ENCODE results near the gene ZMYND11.

Gene ZMYND11

GRCh38 chr10:92153-92552 lies 43.1 kb upstream of the ZMYND11 start:
- TF ChIP-seq ZFX (IDR thresholded peaks at IDR 0.05; ENCODE audit: borderline replicate concordance) = no peak
- 0 out of 2 replicates have a peak overlapping the region, but pooled peaks have one; percentile 7 for H3K27ac ChIP-seq

DNA sequence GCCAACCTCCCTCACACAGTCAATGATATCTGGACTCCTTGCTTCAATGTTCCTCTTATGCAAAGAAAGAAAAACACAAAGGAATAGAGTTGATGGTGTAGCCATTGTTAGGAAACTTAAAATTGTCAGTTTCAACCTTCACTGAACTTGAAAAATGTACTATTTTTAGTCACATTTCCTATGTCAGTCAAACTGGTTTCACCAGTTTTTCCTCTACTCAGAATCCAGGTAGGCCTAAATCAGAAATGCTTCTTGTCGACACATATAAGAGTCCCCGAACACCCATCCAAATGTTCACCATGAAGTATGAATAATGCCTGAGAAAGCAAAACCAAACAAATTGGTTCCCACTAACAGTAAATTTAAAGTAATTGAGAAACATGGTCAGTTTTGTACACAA lies 42.4 kb upstream of the ZMYND11 start:
- TF ChIP-seq ZFX (IDR thresholded peaks at IDR 0.05; ENCODE audit: borderline replicate concordance) = no peak
- TF ChIP-seq, protein P1, sequence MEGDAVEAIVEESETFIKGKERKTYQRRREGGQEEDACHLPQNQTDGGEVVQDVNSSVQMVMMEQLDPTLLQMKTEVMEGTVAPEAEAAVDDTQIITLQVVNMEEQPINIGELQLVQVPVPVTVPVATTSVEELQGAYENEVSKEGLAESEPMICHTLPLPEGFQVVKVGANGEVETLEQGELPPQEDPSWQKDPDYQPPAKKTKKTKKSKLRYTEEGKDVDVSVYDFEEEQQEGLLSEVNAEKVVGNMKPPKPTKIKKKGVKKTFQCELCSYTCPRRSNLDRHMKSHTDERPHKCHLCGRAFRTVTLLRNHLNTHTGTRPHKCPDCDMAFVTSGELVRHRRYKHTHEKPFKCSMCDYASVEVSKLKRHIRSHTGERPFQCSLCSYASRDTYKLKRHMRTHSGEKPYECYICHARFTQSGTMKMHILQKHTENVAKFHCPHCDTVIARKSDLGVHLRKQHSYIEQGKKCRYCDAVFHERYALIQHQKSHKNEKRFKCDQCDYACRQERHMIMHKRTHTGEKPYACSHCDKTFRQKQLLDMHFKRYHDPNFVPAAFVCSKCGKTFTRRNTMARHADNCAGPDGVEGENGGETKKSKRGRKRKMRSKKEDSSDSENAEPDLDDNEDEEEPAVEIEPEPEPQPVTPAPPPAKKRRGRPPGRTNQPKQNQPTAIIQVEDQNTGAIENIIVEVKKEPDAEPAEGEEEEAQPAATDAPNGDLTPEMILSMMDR (IDR thresholded peaks at IDR 0.05) = no peak
- 0 out of 2 replicates have a peak overlapping the region, but pooled peaks have one; percentile 7 for H3K27ac ChIP-seq

DNA sequence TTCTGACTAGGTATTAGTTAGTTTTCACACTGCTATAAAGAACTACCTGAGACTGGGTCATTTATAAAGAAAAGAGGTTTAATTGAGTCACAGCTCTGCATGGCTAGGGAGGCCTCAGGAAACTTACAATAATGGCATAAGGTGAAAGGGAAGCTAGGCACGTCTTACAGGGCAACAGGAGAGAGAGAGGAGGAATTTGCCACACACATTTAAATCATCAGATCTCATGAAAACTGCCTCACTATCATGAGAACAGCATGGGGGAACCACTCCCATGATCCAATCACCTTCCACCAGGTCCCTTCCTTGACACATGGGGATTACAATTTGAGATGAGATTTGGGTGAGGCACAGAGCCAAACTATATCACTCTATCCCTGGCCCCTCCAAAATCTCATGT lies 40.6 kb upstream of the ZMYND11 start:
- H3K27ac ChIP-seq = no peak overlapping the region
- TF ChIP-seq ZFX (IDR thresholded peaks at IDR 0.05; ENCODE audit: borderline replicate concordance) = no peak
- TF ChIP-seq, protein P1 (IDR thresholded peaks at IDR 0.05) = no peak

GRCh38 chr10:95356-96115 lies 39.7 kb upstream of the ZMYND11 start:
- no peak for TF ChIP-seq ZFX (IDR thresholded peaks at IDR 0.05; ENCODE audit: borderline replicate concordance)
- TF ChIP-seq, protein P1 (IDR thresholded peaks at IDR 0.05) = no peak
- no peak overlapping the region for H3K27ac ChIP-seq

GRCh38 chr10:96466-96865 lies 38.8 kb upstream of the ZMYND11 start:
- TF ChIP-seq ZFX (IDR thresholded peaks at IDR 0.05; ENCODE audit: borderline replicate concordance) = no peak
- TF ChIP-seq, protein P1 (IDR thresholded peaks at IDR 0.05) = no peak
- H3K27ac ChIP-seq = no peak overlapping the region

DNA sequence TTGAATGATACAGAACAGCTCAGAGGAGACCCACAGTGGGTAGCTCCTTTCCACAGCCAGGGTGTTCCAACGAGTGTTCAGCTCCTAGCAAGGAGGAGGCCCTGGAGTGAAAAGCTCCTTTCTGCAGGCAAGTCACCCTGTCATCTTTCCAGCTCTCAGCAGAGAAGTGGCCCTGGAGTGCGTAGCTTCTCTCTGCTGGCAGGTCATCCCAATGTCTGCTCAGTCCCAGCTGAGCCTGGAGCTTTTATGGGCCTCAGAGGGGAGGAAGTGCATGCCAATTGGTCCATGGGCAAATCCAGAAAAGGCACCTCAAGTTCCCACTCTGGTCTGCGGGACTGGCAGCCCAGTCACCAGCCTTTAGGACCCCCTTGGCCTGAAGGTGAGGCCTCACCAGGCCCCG lies 30.8 kb upstream of the ZMYND11 start:
- TF ChIP-seq ZFX (IDR thresholded peaks at IDR 0.05; ENCODE audit: borderline replicate concordance) = no peak
- TF ChIP-seq, protein P1 (IDR thresholded peaks at IDR 0.05) = no peak
- H3K27ac ChIP-seq = no peak overlapping the region

- TF ChIP-seq ZFX (IDR thresholded peaks at IDR 0.05; ENCODE audit: borderline replicate concordance) = no peak
- H3K27ac ChIP-seq = no peak overlapping the region
These were observed 30.2 kb upstream of the ZMYND11 start for GRCh38 chr10:104862-105565.

- no peak overlapping the region for H3K27ac ChIP-seq
- no peak for TF ChIP-seq ZFX (IDR thresholded peaks at IDR 0.05; ENCODE audit: borderline replicate concordance)
- TF ChIP-seq, protein P1 (IDR thresholded peaks at IDR 0.05) = no peak
These were observed 29.4 kb upstream of the ZMYND11 start for GRCh38 chr10:105806-106205.
